Calu3 (cell line): Measurements from ENCODE around the gene GNPTG. TPM values are rescaled to one million over a fixed set of nuclear protein-coding genes. Genes with fewer than 3 reads are reported as not detected.

Experiments used
- BruUV-seq: library from RNA; stranded (reverse); fragments of 400-500 nt; replicated peaks from 2 replicates; lab custom pipeline; 2021; lab: Mats Ljungman, UMichigan
- CTCF ChIA-PET: fragments of 300-600 bp; sonication (Branson Sonifier 250); formaldehyde crosslinking; loops from one replicate; lab custom pipeline; 2022; ENCODE audit warnings: antibody characterized with exemption; lab: Charles Lee
- DNase-seq: peaks from one replicate; pipeline ENCODE4 v3.0.0; 2022
- H3K27ac Mint-ChIP-seq: one replicate; pipeline ENCODE4 v1.8.0; 2022; ENCODE audit warnings: mixed read lengths; ENCODE audit not compliant: unreplicated experiment
- H3K27me3 Mint-ChIP-seq: one replicate; pipeline ENCODE4 v1.8.0; 2022; ENCODE audit warnings: mixed read lengths; ENCODE audit not compliant: unreplicated experiment
- H3K36me3 Mint-ChIP-seq: one replicate; pipeline ENCODE4 v1.8.0; 2022; ENCODE audit warnings: mild to moderate bottlenecking, moderate library complexity, mixed read lengths; ENCODE audit not compliant: insufficient read depth, unreplicated experiment
- H3K4me1 Mint-ChIP-seq: one replicate; pipeline ENCODE4 v1.8.0; 2022; ENCODE audit warnings: mild to moderate bottlenecking, low read depth, mixed read lengths; ENCODE audit not compliant: unreplicated experiment
- H3K4me3 Mint-ChIP-seq: one replicate; pipeline ENCODE4 v1.8.0; 2022; ENCODE audit warnings: mild to moderate bottlenecking, low read depth, moderate library complexity, mixed read lengths; ENCODE audit not compliant: unreplicated experiment
- H3K9me3 Mint-ChIP-seq: one replicate; pipeline ENCODE4 v1.8.0; 2022; ENCODE audit warnings: low read depth, mixed read lengths; ENCODE audit not compliant: unreplicated experiment
- CTCF ChIP-seq: fragments of 200-600 bp; IDR thresholded peaks from one replicate; pipeline ENCODE4 v1.8.0; 2022; ENCODE audit warnings: antibody characterized with exemption; ENCODE audit not compliant: unreplicated experiment
- intact Hi-C: fragments of 100-400 bp; cut with micrococcal nuclease; formaldehyde crosslinking; loops from one replicate; pipeline ENCODE4 v1.10.0; 2022; ENCODE audit not compliant: unreplicated experiment
- total RNA-seq: library from RNA; stranded (reverse); gene quantifications from 2 replicates; pipeline ENCODE4 v1.2.3, GENCODE V29; 2022

Gene GNPTG
- total RNA-seq, 1 experiment from 2014 or later: 63.9 TPM

GRCh38 chr16:1330931-1331711, 20.6 kb upstream of the GNPTG start:
- CTCF ChIA-PET: interaction anchor here (0.6 to 2.0 kb wide), 4 partner anchors 11 to 663 kb away, joined by 3 to 14 read pairs (median 3); partner anchors contain the start of genes GNPTG, RHOT2 and TSR3
- intact Hi-C loops: no loop called here
- H3K4me3 Mint-ChIP-seq: peak overlapping the region; percentile 63
- DNase-seq: no peak
- peaks cover 33% of the 10 kb centered on the region for H3K36me3 Mint-ChIP-seq
- TF ChIP-seq CTCF: no peak
- peaks cover 22% of the 10 kb centered on the region for H3K27me3 Mint-ChIP-seq
- TSS peak; percentile 72 for BruUV-seq
- no peaks in the 10 kb centered on the region for H3K9me3 Mint-ChIP-seq
- peaks cover 8% of the 10 kb centered on the region for H3K4me1 Mint-ChIP-seq
- H3K27ac Mint-ChIP-seq: peak overlapping the region; percentile 84

GRCh38 chr16:1331712-1332617, 19.8 kb upstream of the GNPTG start:
- no peak for TF ChIP-seq CTCF
- BruUV-seq: no TSS peak
- Mint-ChIP-seq H3K9me3 (no peaks in the 10 kb centered on the region), H3K4me3 (peak overlapping the region; percentile 63), H3K36me3 (peaks cover 26% of the 10 kb centered on the region), H3K27me3 (peaks cover 30% of the 10 kb centered on the region), H3K27ac (peak overlapping the region; percentile 84), H3K4me1 (peaks cover 8% of the 10 kb centered on the region)
- intact Hi-C loops: no loop called here
- CTCF ChIA-PET: interaction anchor here (1.1 to 2.0 kb wide), 2 partner anchors 11 to 19 kb away, joined by 3 to 14 read pairs; partner anchors contain the start of genes GNPTG and TSR3
- DNase-seq: peak; percentile 93

GRCh38 chr16:1332618-1333148, 19.0 kb upstream of the GNPTG start:
- no peaks in the 10 kb centered on the region for H3K9me3 Mint-ChIP-seq
- H3K36me3 Mint-ChIP-seq: peaks cover 20% of the 10 kb centered on the region
- no peak for DNase-seq
- CTCF ChIA-PET: interaction anchor here (2.0 kb wide), 1 partner anchor 10 kb away, joined by 14 read pairs; no protein-coding TSS in a partner anchor
- BruUV-seq: no TSS peak
- intact Hi-C loops: no loop called here
- no peak for TF ChIP-seq CTCF
- peaks cover 8% of the 10 kb centered on the region for H3K4me1 Mint-ChIP-seq
- no peak overlapping the region for H3K4me3 Mint-ChIP-seq
- H3K27me3 Mint-ChIP-seq: peaks cover 32% of the 10 kb centered on the region
- no peak overlapping the region for H3K27ac Mint-ChIP-seq

GRCh38 chr16:1333149-1333812, 18.4 kb upstream of the GNPTG start, which contains the start of gene BAIAP3:
BAIAP3 (plus strand) TSS chr16:1333645; CDS start chr16:1338550, 4,905 bp downstream.
- CTCF ChIA-PET: interaction anchor here (2.0 kb wide), 1 partner anchor 9 kb away, joined by 14 read pairs; no protein-coding TSS in a partner anchor
- no peak within 1 kb of the TSS for H3K27ac Mint-ChIP-seq
- H3K4me3 Mint-ChIP-seq: no peak within 1 kb of the TSS
- BruUV-seq: no TSS peak
- no peak for TF ChIP-seq CTCF
- DNase-seq: peak; percentile 62
- H3K36me3 Mint-ChIP-seq: peaks cover 19% of the 10 kb centered on the region
- H3K4me1 Mint-ChIP-seq: peaks cover 8% of the 10 kb centered on the region
- no peaks in the 10 kb centered on the region for H3K9me3 Mint-ChIP-seq
- intact Hi-C loops: no loop called here
- H3K27me3 Mint-ChIP-seq: peaks cover 32% of the 10 kb centered on the region
